Mammary epithelial cell (primary cell): ENCODE measurements around the gene CTNNBIP1.

Experiments used
- CTCF ChIP-seq, 2 donors: IDR thresholded peaks in 1 of 2; conservative IDR thresholded peaks in 1 of 2; 2 replicates each; pipeline ENCODE4 v1.5.1; 2011 to 2012; ENCODE audit warnings: inconsistent platforms in 2 of 2, low read length in 2 of 2, mild to moderate bottlenecking in 2 of 2, control low read depth in 1 of 2, low read depth in 1 of 2; ENCODE audit not compliant: insufficient read depth in 1 of 2; ENCODE audit errors: extremely low read depth in 1 of 2
- EZH2 ChIP-seq: IDR thresholded peaks from 2 replicates; pipeline ENCODE4 v1.6.1; 2012; ENCODE audit warnings: low read length, inconsistent platforms, borderline replicate concordance

GRCh38 chr1:9890224-9890731, 19.8 kb downstream of the CTNNBIP1 start:
- TF ChIP-seq CTCF (conservative IDR thresholded peaks at IDR 0.05 in 1 of 2, IDR thresholded peaks at IDR 0.05 in 1 of 2; ENCODE audit: extremely low read depth in 1 of 2, insufficient read depth in 1 of 2, low read depth in 1 of 2, low read length in 2 of 2), result no peak
- TF ChIP-seq EZH2, result no peak
